ENCODE measurements around the gene PAFAH1B1. TPM values are rescaled to one million over a fixed set of nuclear protein-coding genes. Genes with fewer than 3 reads are reported as not detected.

PAFAH1B1 gene
- total RNA-seq, 2 donors from 2014 or later: 39.7 to 60.3 TPM

DNA sequence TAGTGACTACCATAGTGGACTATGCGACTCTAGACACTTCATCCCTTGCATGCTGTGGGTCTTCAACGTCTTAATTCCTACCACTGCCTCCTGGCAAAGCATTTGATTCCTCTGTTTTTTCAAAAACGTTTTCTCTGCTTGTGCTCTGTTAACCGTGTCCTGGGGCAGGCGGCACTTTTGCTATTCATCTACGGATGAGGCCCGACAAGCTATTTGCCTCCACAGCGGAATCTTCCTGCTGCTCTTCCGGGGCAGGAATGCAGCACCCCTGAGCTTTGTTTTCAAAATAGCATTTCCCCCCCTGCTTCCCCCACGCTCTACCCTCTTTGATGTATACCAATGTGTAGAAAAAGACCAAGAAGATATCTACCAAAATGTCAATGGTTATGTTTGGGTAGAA is 42.0 kb upstream of the PAFAH1B1 start:
- intact Hi-C loops (cut with DNase I): no loop called here
- no peaks in the 10 kb centered on the region for H3K9me3 ChIP-seq
- H3K27me3 ChIP-seq: no peaks in the 10 kb centered on the region
- DNase-seq (no peak), ATAC-seq (no peak)
- no peaks in the 10 kb centered on the region for H3K36me3 ChIP-seq (replicated peaks in 1 of 2; ENCODE audit: insufficient read depth in 1 of 2, low read depth in 2 of 2)
- TF ChIP-seq, protein P1, sequence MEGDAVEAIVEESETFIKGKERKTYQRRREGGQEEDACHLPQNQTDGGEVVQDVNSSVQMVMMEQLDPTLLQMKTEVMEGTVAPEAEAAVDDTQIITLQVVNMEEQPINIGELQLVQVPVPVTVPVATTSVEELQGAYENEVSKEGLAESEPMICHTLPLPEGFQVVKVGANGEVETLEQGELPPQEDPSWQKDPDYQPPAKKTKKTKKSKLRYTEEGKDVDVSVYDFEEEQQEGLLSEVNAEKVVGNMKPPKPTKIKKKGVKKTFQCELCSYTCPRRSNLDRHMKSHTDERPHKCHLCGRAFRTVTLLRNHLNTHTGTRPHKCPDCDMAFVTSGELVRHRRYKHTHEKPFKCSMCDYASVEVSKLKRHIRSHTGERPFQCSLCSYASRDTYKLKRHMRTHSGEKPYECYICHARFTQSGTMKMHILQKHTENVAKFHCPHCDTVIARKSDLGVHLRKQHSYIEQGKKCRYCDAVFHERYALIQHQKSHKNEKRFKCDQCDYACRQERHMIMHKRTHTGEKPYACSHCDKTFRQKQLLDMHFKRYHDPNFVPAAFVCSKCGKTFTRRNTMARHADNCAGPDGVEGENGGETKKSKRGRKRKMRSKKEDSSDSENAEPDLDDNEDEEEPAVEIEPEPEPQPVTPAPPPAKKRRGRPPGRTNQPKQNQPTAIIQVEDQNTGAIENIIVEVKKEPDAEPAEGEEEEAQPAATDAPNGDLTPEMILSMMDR (IDR thresholded peaks at IDR 0.05): no peak
- TF ChIP-seq POLR2A (IDR thresholded peaks at IDR 0.05): no peak
- no peak overlapping the region for H3K4me3 ChIP-seq
- H3K27ac ChIP-seq: no peak overlapping the region
- H3K4me1 ChIP-seq: no peaks in the 10 kb centered on the region
- 55 to 58% methylated on average over 10 of the region's 10 CpGs for WGBS, 2 donors

DNA sequence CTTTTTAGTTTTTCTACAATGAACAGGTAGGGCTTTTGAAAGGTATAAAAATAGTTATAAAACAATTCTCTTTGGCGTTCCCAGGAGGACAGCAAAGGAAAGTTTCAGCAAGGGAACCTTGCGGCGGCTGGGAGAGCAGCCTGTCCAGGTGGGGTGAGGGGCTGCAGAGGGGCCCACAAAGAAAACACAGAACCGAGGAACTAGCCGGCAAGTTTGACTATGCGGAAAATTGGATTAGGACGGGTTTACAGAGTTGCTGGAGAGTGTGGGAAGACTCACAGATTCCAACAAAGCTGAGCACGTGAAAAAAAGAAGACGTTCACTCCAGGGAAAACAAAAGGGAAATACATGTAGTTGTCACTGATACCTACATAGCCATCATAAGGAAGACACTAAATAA is 41.5 kb upstream of the PAFAH1B1 start:
- TF ChIP-seq POLR2A (IDR thresholded peaks at IDR 0.05): no peak
- TF ChIP-seq, protein P1 (IDR thresholded peaks at IDR 0.05): no peak
- Histone ChIP-seq H3K9me3 (no peaks in the 10 kb centered on the region), H3K27me3 (no peaks in the 10 kb centered on the region), H3K4me1 (no peaks in the 10 kb centered on the region), H3K36me3 (replicated peaks in 1 of 2; ENCODE audit: insufficient read depth in 1 of 2, low read depth in 2 of 2) (no peaks in the 10 kb centered on the region), H3K27ac (no peak overlapping the region), H3K4me3 (no peak overlapping the region)
- no peak for ATAC-seq
- intact Hi-C loops (cut with DNase I): no loop called here
- DNase-seq: no peak
- 52 to 61% methylated on average over 9 of the region's 9 CpGs for WGBS, 2 donors

DNA sequence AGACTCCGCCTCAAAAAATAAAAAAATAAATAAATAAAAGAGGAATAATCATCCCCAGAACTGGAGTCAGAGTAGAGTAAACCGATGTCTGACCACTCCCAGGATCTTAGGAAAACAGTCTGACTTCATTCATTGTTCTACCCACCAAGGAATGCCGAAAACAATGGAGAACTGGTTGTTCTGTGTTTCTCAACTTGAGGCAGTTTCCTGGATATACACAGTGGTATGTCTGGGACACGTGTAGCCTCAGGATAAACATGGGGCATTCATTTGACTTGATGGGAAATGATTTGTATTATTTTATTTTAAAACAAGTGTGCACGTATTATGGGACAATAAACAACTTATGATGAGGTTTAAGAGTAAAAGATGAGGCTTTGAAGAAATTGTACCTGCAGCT is 32.8 kb upstream of the PAFAH1B1 start:
- intact Hi-C loops (cut with DNase I): no loop called here
- TF ChIP-seq, protein P1 (IDR thresholded peaks at IDR 0.05): no peak
- TF ChIP-seq POLR2A (IDR thresholded peaks at IDR 0.05): no peak
- Histone ChIP-seq H3K27ac (no peak overlapping the region), H3K9me3 (no peaks in the 10 kb centered on the region), H3K27me3 (no peaks in the 10 kb centered on the region), H3K4me1 (no peaks in the 10 kb centered on the region), H3K36me3 (replicated peaks in 1 of 2; ENCODE audit: insufficient read depth in 1 of 2, low read depth in 2 of 2) (no peaks in the 10 kb centered on the region), H3K4me3 (no peak overlapping the region)
- WGBS, 2 donors: 88 to 94% methylated on average over 5 of the region's 5 CpGs
- DNase-seq (no peak), ATAC-seq (no peak)

DNA sequence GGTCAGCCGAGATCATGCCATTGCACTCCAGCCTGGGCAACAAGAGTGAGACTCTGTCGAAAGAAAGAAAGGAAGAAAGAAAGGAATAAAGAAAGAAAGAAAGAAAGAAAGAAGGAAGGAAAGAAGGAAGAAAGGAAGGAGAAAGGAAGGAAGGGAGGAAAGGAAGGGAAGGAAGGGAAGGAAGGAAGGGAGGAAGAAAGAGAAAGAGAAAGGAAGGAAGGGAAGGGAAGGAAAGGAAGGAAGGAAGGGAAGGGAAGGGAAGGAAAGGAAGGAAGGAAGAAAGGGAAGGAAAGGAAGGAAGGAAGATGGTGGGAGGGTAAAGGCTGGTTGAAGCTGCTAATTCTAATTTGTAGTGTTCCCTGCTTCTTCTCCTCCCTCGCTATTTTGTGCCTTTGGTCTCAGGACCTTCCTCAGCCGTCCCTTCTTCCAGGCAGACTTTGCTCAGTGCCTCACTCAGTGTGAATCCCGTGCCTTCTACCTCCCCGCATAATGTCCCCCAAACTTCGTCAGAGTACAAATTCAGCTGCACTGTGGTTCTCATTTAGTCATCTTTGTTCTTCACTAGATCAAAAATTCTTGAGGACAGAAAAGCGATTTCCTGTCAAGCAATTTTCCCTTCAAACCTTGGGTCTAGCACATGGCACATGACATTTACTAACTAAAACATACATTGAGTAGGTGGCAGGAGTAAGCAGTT is 31.1 kb upstream of the PAFAH1B1 start:
- TF ChIP-seq, protein P1 (IDR thresholded peaks at IDR 0.05): no peak
- TF ChIP-seq POLR2A (IDR thresholded peaks at IDR 0.05): no peak
- no peaks in the 10 kb centered on the region for H3K4me1 ChIP-seq
- H3K36me3 ChIP-seq (replicated peaks in 1 of 2; ENCODE audit: insufficient read depth in 1 of 2, low read depth in 2 of 2): no peaks in the 10 kb centered on the region
- no peak overlapping the region for H3K4me3 ChIP-seq
- ATAC-seq (no peak), DNase-seq (no peak)
- H3K9me3 ChIP-seq: no peaks in the 10 kb centered on the region
- H3K27ac ChIP-seq: no peak overlapping the region
- H3K27me3 ChIP-seq: no peaks in the 10 kb centered on the region
- 64 to 87% methylated on average over 8 of the region's 8 CpGs for WGBS, 2 donors
- intact Hi-C loops (cut with DNase I): no loop called here

DNA sequence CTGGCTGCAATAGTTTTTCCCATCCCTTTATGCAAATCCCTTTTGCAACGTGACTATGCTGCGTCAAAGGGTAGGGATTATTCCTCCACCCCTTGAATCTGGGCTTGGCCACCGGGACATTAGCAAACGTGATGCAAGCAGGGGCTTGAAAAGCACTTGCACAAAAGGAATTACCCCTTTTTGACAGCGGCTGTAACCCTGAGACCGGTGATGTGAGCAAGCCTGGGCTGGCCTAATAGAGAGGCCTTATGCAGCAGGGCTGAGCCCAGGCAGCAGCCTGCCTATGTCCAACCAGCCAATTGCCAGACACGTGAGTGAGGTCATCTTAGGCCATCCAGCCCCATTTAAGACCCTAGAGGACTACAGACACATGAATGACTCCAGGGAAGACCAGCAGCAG is 30.4 kb upstream of the PAFAH1B1 start:
- Histone ChIP-seq H3K9me3 (no peaks in the 10 kb centered on the region), H3K27ac (no peak overlapping the region), H3K4me1 (no peaks in the 10 kb centered on the region), H3K36me3 (replicated peaks in 1 of 2; ENCODE audit: insufficient read depth in 1 of 2, low read depth in 2 of 2) (no peaks in the 10 kb centered on the region), H3K27me3 (no peaks in the 10 kb centered on the region), H3K4me3 (no peak overlapping the region)
- intact Hi-C loops (cut with DNase I): no loop called here
- 84 to 94% methylated on average over 3 to 7 of the region's 7 CpGs for WGBS, 2 donors
- TF ChIP-seq, protein P1 (IDR thresholded peaks at IDR 0.05): no peak
- TF ChIP-seq POLR2A (IDR thresholded peaks at IDR 0.05): no peak
- ATAC-seq: no peak
- no peak for DNase-seq
